Measurements from ENCODE around the gene HTR3B.
"Not testable (repeated sequence)": the region's sequence is repeated elsewhere in the genome, so short reads cannot be mapped to it uniquely, and the experiment has no call there.

Gene HTR3B

GRCh38 chr11:113906038-113906437, 1.4 kb downstream of the HTR3B start:
- TF ChIP-seq CTCF (IDR thresholded peaks at IDR 0.05) = no peak
- no peaks in the 10 kb centered on the region for H3K36me3 ChIP-seq
- no peak overlapping the region for H3K4me3 ChIP-seq (ENCODE audit: low read depth in 1 of 2, low read length in 1 of 2)
- no peak overlapping the region for H3K27ac ChIP-seq
- H3K4me1 ChIP-seq (ENCODE audit: control insufficient read depth in 1 of 2, insufficient read depth in 1 of 2, low read depth in 1 of 2, low read length in 1 of 2) = no peaks in the 10 kb centered on the region
- H3K27me3 ChIP-seq = peaks cover 26% of the 10 kb centered on the region
- H3K9me3 ChIP-seq = no peaks in the 10 kb centered on the region

GRCh38 chr11:113906516-113906915, 1.9 kb downstream of the HTR3B start:
- Histone ChIP-seq H3K4me1 (ENCODE audit: control insufficient read depth in 1 of 2, insufficient read depth in 1 of 2, low read depth in 1 of 2, low read length in 1 of 2) (no peaks in the 10 kb centered on the region), H3K36me3 (no peaks in the 10 kb centered on the region), H3K4me3 (ENCODE audit: low read depth in 1 of 2, low read length in 1 of 2) (no peak overlapping the region)

GRCh38 chr11:113907152-113907551, 2.6 kb downstream of the HTR3B start:
- no peak overlapping the region for H3K4me3 ChIP-seq (ENCODE audit: low read depth in 1 of 2, low read length in 1 of 2)
- no peak for TF ChIP-seq CTCF (IDR thresholded peaks at IDR 0.05)
- H3K9me3 ChIP-seq = no peaks in the 10 kb centered on the region
- no peaks in the 10 kb centered on the region for H3K36me3 ChIP-seq
- H3K4me1 ChIP-seq (ENCODE audit: control insufficient read depth in 1 of 2, insufficient read depth in 1 of 2, low read depth in 1 of 2, low read length in 1 of 2) = no peaks in the 10 kb centered on the region
- peaks cover 26% of the 10 kb centered on the region for H3K27me3 ChIP-seq
- H3K27ac ChIP-seq = no peak overlapping the region

More at GRCh38 chr11:113906516-113906915, 1.9 kb downstream of the HTR3B start:
- no peak for TF ChIP-seq CTCF (IDR thresholded peaks at IDR 0.05)
- peaks cover 26% of the 10 kb centered on the region for H3K27me3 ChIP-seq
- H3K27ac ChIP-seq = no peak overlapping the region
- H3K9me3 ChIP-seq = no peaks in the 10 kb centered on the region

- Histone ChIP-seq H3K27ac (no peak overlapping the region), H3K4me1 (ENCODE audit: control insufficient read depth in 1 of 2, insufficient read depth in 1 of 2, low read depth in 1 of 2, low read length in 1 of 2) (no peaks in the 10 kb centered on the region), H3K36me3 (no peaks in the 10 kb centered on the region), H3K27me3 (peaks cover 26% of the 10 kb centered on the region), H3K9me3 (no peaks in the 10 kb centered on the region), H3K4me3 (ENCODE audit: low read depth in 1 of 2, low read length in 1 of 2) (no peak overlapping the region)
- TF ChIP-seq CTCF (IDR thresholded peaks at IDR 0.05) = no peak
Observed at GRCh38 chr11:113907681-113908080, 3.1 kb downstream of the HTR3B start.

GRCh38 chr11:113908098-113908497, 3.5 kb downstream of the HTR3B start:
- no peaks in the 10 kb centered on the region for H3K36me3 ChIP-seq
- no peak overlapping the region for H3K4me3 ChIP-seq (ENCODE audit: low read depth in 1 of 2, low read length in 1 of 2)
- no peak for TF ChIP-seq CTCF (IDR thresholded peaks at IDR 0.05)
- no peak overlapping the region for H3K27ac ChIP-seq
- peaks cover 26% of the 10 kb centered on the region for H3K27me3 ChIP-seq
- no peaks in the 10 kb centered on the region for H3K9me3 ChIP-seq
- no peaks in the 10 kb centered on the region for H3K4me1 ChIP-seq (ENCODE audit: control insufficient read depth in 1 of 2, insufficient read depth in 1 of 2, low read depth in 1 of 2, low read length in 1 of 2)

GRCh38 chr11:113911491-113911890, 6.9 kb downstream of the HTR3B start:
- H3K27me3 ChIP-seq = peaks cover 32% of the 10 kb centered on the region

More at GRCh38 chr11:113911491-113911890, 6.9 kb downstream of the HTR3B start:
- not testable (repeated sequence) for H3K36me3 ChIP-seq; H3K9me3 ChIP-seq; H3K27ac ChIP-seq; H3K4me1 ChIP-seq (ENCODE audit: control insufficient read depth in 1 of 2, insufficient read depth in 1 of 2, low read depth in 1 of 2, low read length in 1 of 2); H3K4me3 ChIP-seq (ENCODE audit: low read depth in 1 of 2, low read length in 1 of 2)
